ENCODE results near the gene SMC1B.
"Not testable (repeated sequence)": the region's sequence is repeated elsewhere in the genome, so short reads cannot be mapped to it uniquely, and the experiment has no call there.

SMC1B gene

GRCh38 chr22:45421349-45422055 lies 8.1 kb upstream of the SMC1B start:
- no peak for FAIRE-seq

GRCh38 chr22:45420539-45420938 lies 7.1 kb upstream of the SMC1B start:
- no peak for FAIRE-seq

GRCh38 chr22:45420011-45420410 lies 6.6 kb upstream of the SMC1B start:
- FAIRE-seq: no peak

GRCh38 chr22:45418770-45419138 lies 5.4 kb upstream of the SMC1B start:
- FAIRE-seq: no peak

- FAIRE-seq: no peak
Observed at GRCh38 chr22:45418056-45418769, 4.8 kb upstream of the SMC1B start.

GRCh38 chr22:45413013-45413367 lies 409 bp downstream of the SMC1B start:
- FAIRE-seq: no peak

- no peak for FAIRE-seq
Observed at GRCh38 chr22:45407793-45408192, 5.6 kb downstream of the SMC1B start.

- FAIRE-seq: no peak
Observed at GRCh38 chr22:45402466-45402985, 10.9 kb downstream of the SMC1B start.

- no peak for FAIRE-seq
Observed at GRCh38 chr22:45399712-45400445, 13.5 kb downstream of the SMC1B start.

- no peak for FAIRE-seq
Observed at GRCh38 chr22:45398214-45398613, 15.2 kb downstream of the SMC1B start.

- FAIRE-seq: no peak
Observed at GRCh38 chr22:45397806-45398205, 15.6 kb downstream of the SMC1B start.

GRCh38 chr22:45389546-45389945 lies 23.9 kb downstream of the SMC1B start:
- FAIRE-seq: no peak

- FAIRE-seq: no peak
Observed at GRCh38 chr22:45381348-45381747, 32.1 kb downstream of the SMC1B start.

- peak; percentile 78 for FAIRE-seq
Observed at GRCh38 chr22:45376703-45377102, 36.7 kb downstream of the SMC1B start.

GRCh38 chr22:45376009-45376408 lies 37.4 kb downstream of the SMC1B start:
- no peak for FAIRE-seq

- not testable (repeated sequence) for FAIRE-seq
Observed at GRCh38 chr22:45373592-45373991, 39.8 kb downstream of the SMC1B start.

GRCh38 chr22:45366713-45367112 lies 46.7 kb downstream of the SMC1B start:
- FAIRE-seq: no peak

- FAIRE-seq: no peak
Observed at GRCh38 chr22:45359627-45360026, 53.8 kb downstream of the SMC1B start.

- FAIRE-seq: no peak
Observed at GRCh38 chr22:45358127-45358526, 55.3 kb downstream of the SMC1B start.

- no peak for FAIRE-seq
Observed at GRCh38 chr22:45357490-45357889, 55.9 kb downstream of the SMC1B start.

- no peak for FAIRE-seq
Observed at GRCh38 chr22:45353786-45354185, 59.6 kb downstream of the SMC1B start.

- not testable (repeated sequence) for FAIRE-seq
Observed at GRCh38 chr22:45352757-45353156, 60.6 kb downstream of the SMC1B start.

GRCh38 chr22:45351956-45352355 lies 61.4 kb downstream of the SMC1B start:
- FAIRE-seq: no peak

GRCh38 chr22:45349916-45350315 lies 63.5 kb downstream of the SMC1B start:
- no peak for FAIRE-seq

All from endometrium (tissue), 2 donors.